MM.1S (cell line): ENCODE results near the gene AKR1B15.
"Not testable (repeated sequence)": the region's sequence is repeated elsewhere in the genome, so short reads cannot be mapped to it uniquely, and the experiment has no call there.

Experiments used
- DNase-seq: peaks from one replicate; pipeline ENCODE4 v3.0.0-alpha.2; 2015
- H2AFZ ChIP-seq: fragments of 300-600 bp; sonication (generic); 2 replicates; pipeline ENCODE4 v1.6.0; 2016; ENCODE audit warnings: antibody characterized with exemption, low read length
- H3F3A ChIP-seq: fragments of 300-600 bp; sonication (generic); 2 replicates; pipeline ENCODE4 v1.6.1; 2016; ENCODE audit warnings: mild to moderate bottlenecking, antibody characterized with exemption, low read length, moderate library complexity, mixed read lengths; ENCODE audit not compliant: insufficient read depth
- H3K27ac ChIP-seq: fragments of 300-600 bp; sonication (generic); 2 replicates; pipeline ENCODE4 v1.5.1; 2016; ENCODE audit warnings: mild to moderate bottlenecking, low read length
- H3K27me3 ChIP-seq: fragments of 300-600 bp; sonication (generic); replicated peaks from 2 replicates; pipeline ENCODE4 v1.6.0; 2016; ENCODE audit warnings: low read length; ENCODE audit not compliant: insufficient read depth
- H3K36me3 ChIP-seq: fragments of 300-600 bp; sonication (generic); replicated peaks from 2 replicates; pipeline ENCODE4 v1.6.1; 2016; ENCODE audit warnings: mild to moderate bottlenecking, low read length, mixed read lengths; ENCODE audit not compliant: insufficient read depth
- H3K4me1 ChIP-seq: fragments of 300-600 bp; sonication (generic); 2 replicates; pipeline ENCODE4 v1.6.1; 2016; ENCODE audit warnings: low read length, mixed read lengths
- H3K4me2 ChIP-seq: fragments of 300-600 bp; sonication (generic); 2 replicates; pipeline ENCODE4 v1.6.0; 2016; ENCODE audit warnings: low read depth, low read length
- H3K4me3 ChIP-seq: fragments of 300-600 bp; sonication (generic); 2 replicates; pipeline ENCODE4 v1.5.1; 2016; ENCODE audit warnings: low read length, mixed read lengths
- H3K79me2 ChIP-seq: fragments of 300-600 bp; sonication (generic); 2 replicates; pipeline ENCODE4 v1.6.1; 2016; ENCODE audit warnings: mixed run types, low read length, mixed read lengths
- H3K9ac ChIP-seq: fragments of 300-600 bp; sonication (generic); 2 replicates; pipeline ENCODE4 v1.6.1; 2016; ENCODE audit warnings: low read length, mixed read lengths
- H3K9me2 ChIP-seq: fragments of 300-600 bp; sonication (generic); replicated peaks from 2 replicates; pipeline ENCODE4 v1.6.1; 2016; ENCODE audit warnings: mild to moderate bottlenecking, low read length, mixed read lengths; ENCODE audit not compliant: insufficient read depth
- H3K9me3 ChIP-seq: fragments of 300-600 bp; sonication (generic); replicated peaks from 2 replicates; pipeline ENCODE4 v1.6.1; 2016; ENCODE audit warnings: mild to moderate bottlenecking, low read length, mixed read lengths; ENCODE audit not compliant: insufficient read depth
- H4K20me1 ChIP-seq: fragments of 300-600 bp; sonication (generic); 2 replicates; pipeline ENCODE4 v1.6.1; 2016; ENCODE audit warnings: mild to moderate bottlenecking, low read length, moderate library complexity, mixed read lengths; ENCODE audit not compliant: insufficient read depth
- EZH2 ChIP-seq: fragments of 300-600 bp; sonication (generic); optimal IDR thresholded peaks from 2 replicates; pipeline ENCODE3; 2017; ENCODE audit warnings: low read depth, mild to moderate bottlenecking, antibody characterized with exemption, low read length, mixed read lengths
- EZH2phosphoT487 ChIP-seq: fragments of 300-600 bp; sonication (generic); IDR thresholded peaks from 2 replicates; pipeline ENCODE4 v1.6.1; 2018; ENCODE audit warnings: antibody characterized with exemption, low read length
- TF ChIP-seq, protein P1 (sequence below): fragments of 300-600 bp; sonication (generic); IDR thresholded peaks from 2 replicates; pipeline ENCODE4 v1.5.1; 2016; ENCODE audit warnings: antibody characterized with exemption, low read length, mixed read lengths

AKR1B15 gene

GRCh38 chr7:134554417-134554966 is 5.6 kb downstream of the AKR1B15 start:
- H3K27me3 ChIP-seq, result no peaks in the 10 kb centered on the region
- no peak overlapping the region for H3K27ac ChIP-seq
- H3K9ac ChIP-seq, result no peak overlapping the region
- no peaks in the 10 kb centered on the region for H3K36me3 ChIP-seq
- H3K9me3 ChIP-seq, result no peaks in the 10 kb centered on the region
- no peak overlapping the region for H3K4me3 ChIP-seq
- DNase-seq, result peak; percentile 33
- TF ChIP-seq EZH2 (no peak), EZH2phosphoT487 (no peak)
- TF ChIP-seq, protein P1, sequence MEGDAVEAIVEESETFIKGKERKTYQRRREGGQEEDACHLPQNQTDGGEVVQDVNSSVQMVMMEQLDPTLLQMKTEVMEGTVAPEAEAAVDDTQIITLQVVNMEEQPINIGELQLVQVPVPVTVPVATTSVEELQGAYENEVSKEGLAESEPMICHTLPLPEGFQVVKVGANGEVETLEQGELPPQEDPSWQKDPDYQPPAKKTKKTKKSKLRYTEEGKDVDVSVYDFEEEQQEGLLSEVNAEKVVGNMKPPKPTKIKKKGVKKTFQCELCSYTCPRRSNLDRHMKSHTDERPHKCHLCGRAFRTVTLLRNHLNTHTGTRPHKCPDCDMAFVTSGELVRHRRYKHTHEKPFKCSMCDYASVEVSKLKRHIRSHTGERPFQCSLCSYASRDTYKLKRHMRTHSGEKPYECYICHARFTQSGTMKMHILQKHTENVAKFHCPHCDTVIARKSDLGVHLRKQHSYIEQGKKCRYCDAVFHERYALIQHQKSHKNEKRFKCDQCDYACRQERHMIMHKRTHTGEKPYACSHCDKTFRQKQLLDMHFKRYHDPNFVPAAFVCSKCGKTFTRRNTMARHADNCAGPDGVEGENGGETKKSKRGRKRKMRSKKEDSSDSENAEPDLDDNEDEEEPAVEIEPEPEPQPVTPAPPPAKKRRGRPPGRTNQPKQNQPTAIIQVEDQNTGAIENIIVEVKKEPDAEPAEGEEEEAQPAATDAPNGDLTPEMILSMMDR, result no peak
- H3K4me2 ChIP-seq, result peak overlapping the region; percentile 24; the same call in 1 of the 2 replicates
- H4K20me1 ChIP-seq, result no peaks in the 10 kb centered on the region
- H3F3A ChIP-seq, result no peaks in the 10 kb centered on the region
- H3K9me2 ChIP-seq, result no peaks in the 10 kb centered on the region
- no peak overlapping the region; the same call in 1 of the 2 replicates for H2AFZ ChIP-seq
- peaks cover 5% of the 10 kb centered on the region; the same call in 1 of the 2 replicates for H3K4me1 ChIP-seq
- H3K79me2 ChIP-seq, result no peaks in the 10 kb centered on the region

GRCh38 chr7:134557391-134557790 is 8.5 kb downstream of the AKR1B15 start:
- TF ChIP-seq, protein P1, result no peak
- no peak for TF ChIP-seq EZH2
- Histone ChIP-seq H3F3A (no peaks in the 10 kb centered on the region), H3K9ac (no peak overlapping the region), H3K27me3 (no peaks in the 10 kb centered on the region), H3K79me2 (no peaks in the 10 kb centered on the region), H3K27ac (no peak overlapping the region), H3K36me3 (no peaks in the 10 kb centered on the region), H3K9me2 (no peaks in the 10 kb centered on the region), H3K4me3 (no peak overlapping the region), H3K4me2 (no peak overlapping the region), H3K4me1 (peaks cover 5% of the 10 kb centered on the region; the same call in 1 of the 2 replicates), H3K9me3 (no peaks in the 10 kb centered on the region), H2AFZ (no peak overlapping the region), H4K20me1 (no peaks in the 10 kb centered on the region)
- no peak for DNase-seq

DNA sequence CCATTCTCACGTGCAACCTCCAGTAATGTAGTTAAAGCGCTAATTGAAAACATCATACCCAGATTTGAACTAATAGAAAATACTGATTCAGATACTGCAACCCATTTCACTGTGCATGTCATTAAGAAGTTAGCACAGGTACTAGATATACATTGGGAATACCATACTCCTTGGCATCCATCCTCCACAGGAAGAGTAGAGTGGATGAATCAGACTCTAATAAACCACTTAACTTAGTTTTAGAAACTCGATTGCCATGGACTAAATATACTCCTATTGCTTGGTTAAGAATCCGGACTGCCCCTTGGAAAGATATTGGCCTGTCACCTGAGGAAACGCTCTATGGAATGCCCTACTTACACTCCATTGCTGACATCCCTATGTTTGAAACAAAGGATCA is 9.5 kb downstream of the AKR1B15 start:
- no peaks in the 10 kb centered on the region for H3K36me3 ChIP-seq

DNA sequence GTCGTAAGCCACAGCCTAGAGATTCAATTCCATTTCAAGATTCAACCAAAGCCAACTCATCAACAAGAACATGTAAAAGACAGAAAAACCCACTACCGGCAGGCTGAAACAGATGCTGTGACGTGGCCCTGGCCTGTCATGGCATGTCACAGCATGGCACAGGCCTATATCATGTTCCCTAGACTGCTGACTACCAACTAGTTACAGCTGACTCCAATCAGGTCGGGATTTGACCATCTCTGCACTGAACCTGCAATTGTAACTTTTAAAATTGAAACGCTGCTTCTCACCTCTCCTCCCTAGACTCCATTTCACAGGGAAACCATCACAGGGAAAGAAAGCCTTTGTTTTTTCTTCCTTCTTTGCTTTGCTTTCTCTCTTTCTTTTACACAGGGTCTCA is 12.7 kb downstream of the AKR1B15 start:
- not testable (repeated sequence) for H3K4me1 ChIP-seq, H3K4me2 ChIP-seq, H3K36me3 ChIP-seq, H3K79me2 ChIP-seq, H3K27ac ChIP-seq, H3K4me3 ChIP-seq, H4K20me1 ChIP-seq, H3K9me2 ChIP-seq, H3F3A ChIP-seq, H2AFZ ChIP-seq, DNase-seq, H3K27me3 ChIP-seq, H3K9me3 ChIP-seq, H3K9ac ChIP-seq

More for the DNA sequence above, 9.5 kb downstream of the AKR1B15 start:
- no peaks in the 10 kb centered on the region for H3K9me3 ChIP-seq
- H3K4me1 ChIP-seq, result peaks cover 5% of the 10 kb centered on the region; the same call in 1 of the 2 replicates
- no peak overlapping the region for H3K9ac ChIP-seq
- no peaks in the 10 kb centered on the region for H3F3A ChIP-seq
- no peaks in the 10 kb centered on the region for H3K79me2 ChIP-seq
- no peaks in the 10 kb centered on the region for H3K27me3 ChIP-seq
- no peak overlapping the region for H3K4me3 ChIP-seq
- H2AFZ ChIP-seq, result no peak overlapping the region
- TF ChIP-seq, protein P1, result no peak
- no peak for TF ChIP-seq EZH2phosphoT487
- TF ChIP-seq EZH2, result no peak
- H3K27ac ChIP-seq, result no peak overlapping the region
- no peak for DNase-seq
- no peaks in the 10 kb centered on the region for H4K20me1 ChIP-seq
- no peaks in the 10 kb centered on the region for H3K9me2 ChIP-seq
- H3K4me2 ChIP-seq, result no peak overlapping the region
